Ovary (tissue), 3 donors: ENCODE results near the gene SAE1.

Source experiments
- EP300 ChIP-seq: sonication (generic); formaldehyde crosslinking; IDR thresholded peaks from one replicate; pipeline ENCODE4 v1.6.1; 2017; ENCODE audit warnings: antibody characterized with exemption
- POLR2A ChIP-seq: fragments of 450-650 bp; IDR thresholded peaks from one replicate; pipeline ENCODE4 v1.6.1; 2017; ENCODE audit warnings: antibody characterized with exemption, mild to moderate bottlenecking, moderate library complexity
- TF ChIP-seq, protein P1 (sequence below), 3 donors: fragments of 450-650 bp in 2 of 3; fragments of 200-600 bp in 1 of 3; IDR thresholded peaks; one replicate each; pipeline versions ENCODE4 v1.5.1 to v1.8.0; 2016 to 2022; ENCODE audit warnings: antibody characterized with exemption in 3 of 3, mild to moderate bottlenecking in 1 of 3
- donor health status: DM: no; HTN: no; CAD: no.

DNA sequence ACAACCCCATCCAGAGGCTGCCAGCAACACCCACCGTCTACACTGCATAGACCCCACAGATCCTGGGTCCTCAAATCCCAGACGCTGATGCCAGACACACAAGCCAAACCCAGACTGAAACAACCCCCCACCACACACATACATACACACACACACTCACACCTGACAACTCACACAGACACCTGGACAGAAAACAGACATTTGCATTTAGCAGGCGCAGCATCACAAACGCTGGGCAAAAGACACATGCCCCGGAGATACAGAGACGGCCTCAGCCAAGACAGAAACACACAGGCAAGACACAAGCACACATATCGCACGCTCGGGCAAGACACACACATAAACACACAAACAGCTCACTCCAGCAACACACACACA, 99.0 kb downstream of the SAE1 start:
- TF ChIP-seq EP300 (no peak), POLR2A (no peak)
- TF ChIP-seq, protein P1, sequence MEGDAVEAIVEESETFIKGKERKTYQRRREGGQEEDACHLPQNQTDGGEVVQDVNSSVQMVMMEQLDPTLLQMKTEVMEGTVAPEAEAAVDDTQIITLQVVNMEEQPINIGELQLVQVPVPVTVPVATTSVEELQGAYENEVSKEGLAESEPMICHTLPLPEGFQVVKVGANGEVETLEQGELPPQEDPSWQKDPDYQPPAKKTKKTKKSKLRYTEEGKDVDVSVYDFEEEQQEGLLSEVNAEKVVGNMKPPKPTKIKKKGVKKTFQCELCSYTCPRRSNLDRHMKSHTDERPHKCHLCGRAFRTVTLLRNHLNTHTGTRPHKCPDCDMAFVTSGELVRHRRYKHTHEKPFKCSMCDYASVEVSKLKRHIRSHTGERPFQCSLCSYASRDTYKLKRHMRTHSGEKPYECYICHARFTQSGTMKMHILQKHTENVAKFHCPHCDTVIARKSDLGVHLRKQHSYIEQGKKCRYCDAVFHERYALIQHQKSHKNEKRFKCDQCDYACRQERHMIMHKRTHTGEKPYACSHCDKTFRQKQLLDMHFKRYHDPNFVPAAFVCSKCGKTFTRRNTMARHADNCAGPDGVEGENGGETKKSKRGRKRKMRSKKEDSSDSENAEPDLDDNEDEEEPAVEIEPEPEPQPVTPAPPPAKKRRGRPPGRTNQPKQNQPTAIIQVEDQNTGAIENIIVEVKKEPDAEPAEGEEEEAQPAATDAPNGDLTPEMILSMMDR (IDR thresholded peaks at IDR 0.05): no peak
